Loucy (cell line): ENCODE data around the gene CCBE1.

Experiments used
- H2AFZ ChIP-seq: fragments of 200-600 bp; sonication (generic); 2 replicates; pipeline ENCODE4 v1.6.0; 2016; ENCODE audit warnings: antibody characterized with exemption, mild to moderate bottlenecking, low read length, moderate library complexity
- H3F3A ChIP-seq: fragments of 200-600 bp; 2 replicates; pipeline ENCODE4 v1.6.0; 2016; ENCODE audit warnings: antibody characterized with exemption, low read depth, mild to moderate bottlenecking
- H3K27me3 ChIP-seq: fragments of 200-600 bp; sonication (generic); 2 replicates; pipeline ENCODE4 v1.6.1; 2014; ENCODE audit warnings: low read length, mild to moderate bottlenecking; ENCODE audit not compliant: insufficient read depth, poor library complexity, severe bottlenecking
- H3K36me3 ChIP-seq: fragments of 200-600 bp; sonication (generic); 2 replicates; pipeline ENCODE4 v1.6.1; 2016; ENCODE audit warnings: low read length; ENCODE audit not compliant: insufficient read depth
- H3K4me1 ChIP-seq: fragments of 200-600 bp; sonication (generic); 2 replicates; pipeline ENCODE4 v1.5.1; 2014; ENCODE audit warnings: low read length, mild to moderate bottlenecking; ENCODE audit not compliant: insufficient read depth, poor library complexity, severe bottlenecking
- H3K4me2 ChIP-seq: fragments of 200-600 bp; sonication (generic); 2 replicates; pipeline ENCODE4 v1.6.0; 2014; ENCODE audit warnings: antibody characterized with exemption, low read length, low read depth, mild to moderate bottlenecking; ENCODE audit not compliant: poor library complexity, severe bottlenecking
- H3K4me3 ChIP-seq: fragments of 200-600 bp; sonication (generic); 2 replicates; pipeline ENCODE4 v1.5.1; 2014; ENCODE audit warnings: low read length, mild to moderate bottlenecking, mixed read lengths; ENCODE audit not compliant: poor library complexity, severe bottlenecking
- H3K79me2 ChIP-seq: fragments of 200-600 bp; sonication (generic); 2 replicates; pipeline ENCODE4 v1.6.1; 2014; ENCODE audit warnings: low read length; ENCODE audit not compliant: insufficient read depth
- H3K9ac ChIP-seq: fragments of 200-600 bp; sonication (generic); 2 replicates; pipeline ENCODE4 v1.6.0; 2014; ENCODE audit warnings: mild to moderate bottlenecking, low read depth, low read length, moderate library complexity; ENCODE audit not compliant: poor library complexity, severe bottlenecking
- H3K9me2 ChIP-seq: fragments of 200-600 bp; sonication (generic); replicated peaks from 2 replicates; pipeline ENCODE4 v1.6.1; 2016; ENCODE audit warnings: low read depth, low read length, mixed read lengths
- H3K9me3 ChIP-seq: fragments of 200-600 bp; sonication (generic); 2 replicates; pipeline ENCODE4 v1.6.1; 2014; ENCODE audit warnings: mild to moderate bottlenecking, antibody characterized with exemption, low read length, low read depth; ENCODE audit not compliant: insufficient read depth
- H4K20me1 ChIP-seq: fragments of 200-600 bp; sonication (generic); 2 replicates; pipeline ENCODE4 v1.6.0; 2014; ENCODE audit warnings: antibody characterized with exemption, low read length, mild to moderate bottlenecking; ENCODE audit not compliant: insufficient read depth, poor library complexity, severe bottlenecking
- EZH2phosphoT487 ChIP-seq: fragments of 200-600 bp; IDR thresholded peaks from 2 replicates; pipeline ENCODE4 v1.6.1; 2018; ENCODE audit warnings: antibody characterized with exemption, mild to moderate bottlenecking, moderate library complexity, borderline replicate concordance
- TF ChIP-seq, protein P1 (sequence below): fragments of 200-600 bp; sonication (generic); conservative IDR thresholded peaks from 2 replicates; pipeline ENCODE4 v1.5.1; 2014; ENCODE audit warnings: mild to moderate bottlenecking, antibody characterized with exemption, low read length

Gene CCBE1

DNA sequence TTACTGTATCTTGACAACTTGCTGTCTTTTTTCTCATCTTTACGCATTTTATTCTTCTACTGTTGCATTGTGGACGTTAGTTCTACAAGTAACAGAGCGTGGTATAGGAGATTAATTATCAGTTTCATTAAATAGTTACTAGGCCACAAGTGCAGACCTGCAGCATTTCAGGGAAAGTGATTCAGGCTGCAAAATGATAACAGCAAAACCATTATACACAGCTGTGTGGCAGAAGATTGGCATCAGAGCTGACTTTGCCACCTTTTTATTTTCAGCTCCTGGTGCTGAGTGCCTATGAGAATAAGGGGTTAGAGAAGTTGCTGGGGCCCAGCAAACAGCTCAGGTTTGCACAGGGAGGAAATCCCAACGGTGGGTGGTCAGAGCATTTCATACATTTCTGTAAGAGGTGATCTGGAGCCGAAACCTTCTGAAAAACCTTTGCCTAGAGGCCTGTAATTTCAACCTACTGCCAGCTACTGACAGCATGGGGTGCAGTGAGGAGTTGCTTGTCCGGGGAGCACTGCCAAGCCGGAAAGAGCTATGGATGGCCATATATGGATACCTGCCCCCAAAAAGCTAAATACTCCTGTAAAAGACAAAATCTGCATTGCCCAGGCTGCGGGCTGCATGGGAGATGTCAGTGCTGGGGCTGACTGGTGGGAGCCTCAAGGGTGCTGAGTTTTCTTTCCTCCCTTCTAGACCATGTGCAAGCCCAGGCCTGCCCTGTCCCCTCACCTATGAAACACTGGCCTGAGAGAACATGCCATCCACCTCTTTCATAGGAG lies 2.7 kb upstream of the CCBE1 start:
- Histone ChIP-seq H3K4me1 (no peaks in the 10 kb centered on the region), H2AFZ (no peak overlapping the region), H3K79me2 (no peaks in the 10 kb centered on the region), H3K9me2 (no peaks in the 10 kb centered on the region), H4K20me1 (no peaks in the 10 kb centered on the region), H3K36me3 (no peaks in the 10 kb centered on the region), H3K27me3 (no peaks in the 10 kb centered on the region), H3F3A (no peaks in the 10 kb centered on the region), H3K4me3 (no peak overlapping the region), H3K9me3 (no peaks in the 10 kb centered on the region), H3K4me2 (no peak overlapping the region), H3K9ac (no peak overlapping the region)
- TF ChIP-seq, protein P1, sequence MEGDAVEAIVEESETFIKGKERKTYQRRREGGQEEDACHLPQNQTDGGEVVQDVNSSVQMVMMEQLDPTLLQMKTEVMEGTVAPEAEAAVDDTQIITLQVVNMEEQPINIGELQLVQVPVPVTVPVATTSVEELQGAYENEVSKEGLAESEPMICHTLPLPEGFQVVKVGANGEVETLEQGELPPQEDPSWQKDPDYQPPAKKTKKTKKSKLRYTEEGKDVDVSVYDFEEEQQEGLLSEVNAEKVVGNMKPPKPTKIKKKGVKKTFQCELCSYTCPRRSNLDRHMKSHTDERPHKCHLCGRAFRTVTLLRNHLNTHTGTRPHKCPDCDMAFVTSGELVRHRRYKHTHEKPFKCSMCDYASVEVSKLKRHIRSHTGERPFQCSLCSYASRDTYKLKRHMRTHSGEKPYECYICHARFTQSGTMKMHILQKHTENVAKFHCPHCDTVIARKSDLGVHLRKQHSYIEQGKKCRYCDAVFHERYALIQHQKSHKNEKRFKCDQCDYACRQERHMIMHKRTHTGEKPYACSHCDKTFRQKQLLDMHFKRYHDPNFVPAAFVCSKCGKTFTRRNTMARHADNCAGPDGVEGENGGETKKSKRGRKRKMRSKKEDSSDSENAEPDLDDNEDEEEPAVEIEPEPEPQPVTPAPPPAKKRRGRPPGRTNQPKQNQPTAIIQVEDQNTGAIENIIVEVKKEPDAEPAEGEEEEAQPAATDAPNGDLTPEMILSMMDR, result no peak
- no peak for TF ChIP-seq EZH2phosphoT487

DNA sequence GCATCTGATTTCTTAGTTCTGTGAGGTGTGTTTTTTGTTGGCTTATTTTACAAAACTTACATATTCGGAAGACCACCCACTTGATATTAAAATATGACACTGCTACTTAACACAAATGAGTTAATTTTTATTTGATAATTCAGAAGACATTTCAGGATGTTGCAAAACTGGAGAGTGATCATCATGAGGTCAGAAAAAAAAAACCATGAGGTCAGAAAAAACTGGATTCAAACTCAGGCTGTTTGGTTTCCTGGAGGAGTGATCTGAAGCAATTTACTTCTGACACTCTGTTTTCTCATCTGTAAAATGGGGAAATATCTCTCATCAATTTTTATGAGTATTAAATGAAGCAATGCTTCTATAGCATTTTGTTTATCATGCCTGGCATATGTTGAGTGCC lies 1.8 kb upstream of the CCBE1 start:
- no peaks in the 10 kb centered on the region for H3K36me3 ChIP-seq
- H3F3A ChIP-seq, result no peaks in the 10 kb centered on the region
- H3K9ac ChIP-seq, result no peak overlapping the region
- no peaks in the 10 kb centered on the region for H4K20me1 ChIP-seq
- no peak overlapping the region for H3K4me2 ChIP-seq
- H3K4me1 ChIP-seq, result no peaks in the 10 kb centered on the region
- H3K27me3 ChIP-seq, result no peaks in the 10 kb centered on the region
- no peak overlapping the region for H3K4me3 ChIP-seq
- no peaks in the 10 kb centered on the region for H3K9me3 ChIP-seq
- H3K9me2 ChIP-seq, result no peaks in the 10 kb centered on the region
- no peak overlapping the region for H2AFZ ChIP-seq
- no peaks in the 10 kb centered on the region for H3K79me2 ChIP-seq
- TF ChIP-seq, protein P1, result no peak

DNA sequence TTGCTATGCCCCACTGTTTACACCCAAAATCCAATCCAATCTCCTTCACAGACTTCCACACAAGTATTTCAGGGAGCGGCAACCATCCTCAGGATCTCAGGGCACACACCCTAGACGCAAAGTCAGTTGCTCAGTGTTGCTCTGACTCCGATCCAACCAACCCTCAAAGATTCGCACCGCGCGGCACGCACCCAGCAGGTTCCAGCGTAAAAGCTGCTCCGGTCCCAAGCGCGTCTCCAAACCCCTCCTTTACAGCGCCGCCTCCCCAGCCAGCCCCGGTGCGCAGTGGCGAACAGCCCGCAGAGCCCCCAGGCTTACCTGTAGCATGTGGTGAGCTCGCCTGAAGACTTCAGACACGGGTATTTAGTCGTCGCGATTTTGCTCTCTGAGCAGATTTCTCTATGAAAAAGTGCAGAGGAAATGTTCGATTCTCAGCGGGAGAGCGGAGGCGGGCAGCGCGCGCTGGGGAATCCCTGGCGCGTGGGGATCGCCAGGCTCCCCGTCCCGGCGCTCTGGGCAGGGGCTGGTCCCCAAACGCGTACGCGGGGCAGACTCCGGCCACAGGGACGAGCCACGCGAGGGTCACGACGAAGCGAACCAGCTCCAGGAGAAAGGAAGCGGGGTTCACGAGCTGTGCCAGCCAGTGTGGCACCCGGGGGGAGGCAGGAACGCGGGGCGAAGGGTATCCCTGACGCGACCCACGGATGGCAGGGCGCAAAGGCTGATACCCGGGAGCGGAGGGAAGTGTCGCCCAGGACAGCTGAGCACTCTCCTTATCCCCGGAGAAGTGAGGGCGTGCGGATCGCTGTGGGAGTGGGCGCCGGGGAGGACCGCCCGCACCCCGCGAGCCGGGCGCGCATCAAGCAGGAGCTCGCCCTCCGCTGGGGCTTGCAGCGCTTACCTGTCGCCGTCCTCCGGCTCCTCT lies 650 bp downstream of the CCBE1 start:
- Histone ChIP-seq H3K27me3 (no peaks in the 10 kb centered on the region), H3K9me3 (no peaks in the 10 kb centered on the region), H3K4me1 (no peaks in the 10 kb centered on the region), H3F3A (no peaks in the 10 kb centered on the region), H2AFZ (no peak overlapping the region), H4K20me1 (no peaks in the 10 kb centered on the region), H3K4me3 (no peak overlapping the region), H3K9me2 (no peaks in the 10 kb centered on the region), H3K9ac (no peak overlapping the region), H3K36me3 (no peaks in the 10 kb centered on the region), H3K4me2 (no peak overlapping the region), H3K79me2 (no peaks in the 10 kb centered on the region)
- no peak for TF ChIP-seq EZH2phosphoT487
- TF ChIP-seq, protein P1, result no peak
